Naive thymus-derived CD4-positive, alpha-beta T cell (primary cell): ENCODE results near the gene MDC1. TPM values are rescaled to one million over a fixed set of nuclear protein-coding genes. Genes with fewer than 3 reads are reported as not detected.

Experiments used
- ATAC-seq: fragments of 150-1000 bp; cut with Tn5 transposase; 2 replicates; pipeline ENCODE4 v1.10.0; 2021; ENCODE audit warnings: mild to moderate bottlenecking, moderate library complexity
- CTCF ChIA-PET: fragments of 350-600 bp; sonication (Branson Sonifier 250); formaldehyde crosslinking; loops from one replicate; lab custom pipeline; 2021; ENCODE audit warnings: antibody characterized with exemption; lab: Charles Lee
- POLR2A ChIA-PET: fragments of 350-600 bp; sonication (Branson Sonifier 250); formaldehyde crosslinking; loops from one replicate; lab custom pipeline; 2021; ENCODE audit warnings: antibody characterized with exemption, inconsistent platforms; lab: Charles Lee
- DNase-seq, 9 donors: peaks; one replicate each; pipeline versions ENCODE4 v3.0.0 to v3.0.0-alpha.2; 2020 to 2022; ENCODE audit warnings: mixed read lengths in 1 of 9
- H3K27ac ChIP-seq: one replicate; pipeline ENCODE4 v1.7.0; 2013; ENCODE audit warnings: mild to moderate bottlenecking, low read depth, low read length, moderate library complexity
- H3K27me3 ChIP-seq, 2 donors: one replicate each; pipeline ENCODE4 v1.7.0; 2013; ENCODE audit warnings: low read length in 2 of 2, mild to moderate bottlenecking in 2 of 2, moderate library complexity in 2 of 2; ENCODE audit not compliant: control insufficient read depth in 2 of 2, insufficient read depth in 2 of 2
- H3K36me3 ChIP-seq, 3 experiments: 1 replicate in 2 of 3; 2 replicates in 1 of 3; pipeline ENCODE4 v1.7.0; 2013; ENCODE audit warnings: low read length in 3 of 3, mild to moderate bottlenecking in 3 of 3, moderate library complexity in 1 of 3; ENCODE audit not compliant: insufficient read depth in 3 of 3, control insufficient read depth in 2 of 3
- H3K4me1 ChIP-seq, 2 donors: one replicate each; pipeline ENCODE4 v1.7.0; 2013; ENCODE audit warnings: low read length in 2 of 2, mild to moderate bottlenecking in 2 of 2, moderate library complexity in 1 of 2; ENCODE audit not compliant: control insufficient read depth in 2 of 2, insufficient read depth in 2 of 2
- H3K4me3 ChIP-seq: 2 replicates; pipeline ENCODE4 v1.7.0; 2013; ENCODE audit warnings: mild to moderate bottlenecking, low read length
- H3K9me3 ChIP-seq, 3 experiments: 1 replicate in 2 of 3; 2 replicates in 1 of 3; pipeline ENCODE4 v1.7.0; 2013; ENCODE audit warnings: low read length in 3 of 3; ENCODE audit not compliant: control insufficient read depth in 2 of 3
- H3K27ac Mint-ChIP-seq, 9 donors: one replicate each; pipeline ENCODE4 v1.8.0; 2020 to 2022; ENCODE audit warnings: mixed read lengths in 9 of 9, mild to moderate bottlenecking in 8 of 9, moderate library complexity in 5 of 9, inconsistent platforms in 2 of 9
- H3K27me3 Mint-ChIP-seq, 5 donors: one replicate each; pipeline ENCODE4 v1.8.0; 2021 to 2022; ENCODE audit warnings: mixed read lengths in 5 of 5, mild to moderate bottlenecking in 1 of 5
- H3K36me3 Mint-ChIP-seq, 5 donors: one replicate each; pipeline ENCODE4 v1.8.0; 2020 to 2022; ENCODE audit warnings: mixed read lengths in 5 of 5, mild to moderate bottlenecking in 3 of 5, inconsistent platforms in 1 of 5
- H3K4me1 Mint-ChIP-seq, 7 donors: one replicate each; pipeline ENCODE4 v1.8.0; 2020 to 2022; ENCODE audit warnings: mixed read lengths in 7 of 7, mild to moderate bottlenecking in 3 of 7, inconsistent platforms in 1 of 7
- H3K4me3 Mint-ChIP-seq, 10 donors: one replicate each; pipeline ENCODE4 v1.8.0; 2020 to 2022; ENCODE audit warnings: mild to moderate bottlenecking in 10 of 10, mixed read lengths in 10 of 10, moderate library complexity in 6 of 10, inconsistent platforms in 2 of 10
- H3K9me3 Mint-ChIP-seq, 11 donors: one replicate each; pipeline ENCODE4 v1.8.0; 2020 to 2022; ENCODE audit warnings: mixed read lengths in 11 of 11, mild to moderate bottlenecking in 4 of 11, inconsistent platforms in 1 of 11, moderate library complexity in 1 of 11
- intact Hi-C, 2 donors: fragments of 100-400 bp; cut with micrococcal nuclease; formaldehyde crosslinking; loops; one replicate each; pipeline ENCODE4 v1.15.1; 2023
- polyA plus RNA-seq, 2 donors: library from polyadenylated mRNA; unstranded; fragments of 300-500 nt; fragmentation: Illumina TruSeq; gene quantifications; one replicate each; pipeline ENCODE4 v1.2.3, GENCODE V29; 2021
- total RNA-seq, 6 experiments: library from RNA in 5 of 6; stranded (reverse) in 5 of 6; gene quantifications; 1 replicate in 5 of 6; 2 replicates in 1 of 6; pipeline ENCODE4 v1.2.3 and lab custom pipeline; 2021 to 2026

MDC1 gene
- total and polyA plus RNA-seq, 7 experiments from 2014 or later = 4.5 to 78.9 (median 50.7) TPM

DNA sequence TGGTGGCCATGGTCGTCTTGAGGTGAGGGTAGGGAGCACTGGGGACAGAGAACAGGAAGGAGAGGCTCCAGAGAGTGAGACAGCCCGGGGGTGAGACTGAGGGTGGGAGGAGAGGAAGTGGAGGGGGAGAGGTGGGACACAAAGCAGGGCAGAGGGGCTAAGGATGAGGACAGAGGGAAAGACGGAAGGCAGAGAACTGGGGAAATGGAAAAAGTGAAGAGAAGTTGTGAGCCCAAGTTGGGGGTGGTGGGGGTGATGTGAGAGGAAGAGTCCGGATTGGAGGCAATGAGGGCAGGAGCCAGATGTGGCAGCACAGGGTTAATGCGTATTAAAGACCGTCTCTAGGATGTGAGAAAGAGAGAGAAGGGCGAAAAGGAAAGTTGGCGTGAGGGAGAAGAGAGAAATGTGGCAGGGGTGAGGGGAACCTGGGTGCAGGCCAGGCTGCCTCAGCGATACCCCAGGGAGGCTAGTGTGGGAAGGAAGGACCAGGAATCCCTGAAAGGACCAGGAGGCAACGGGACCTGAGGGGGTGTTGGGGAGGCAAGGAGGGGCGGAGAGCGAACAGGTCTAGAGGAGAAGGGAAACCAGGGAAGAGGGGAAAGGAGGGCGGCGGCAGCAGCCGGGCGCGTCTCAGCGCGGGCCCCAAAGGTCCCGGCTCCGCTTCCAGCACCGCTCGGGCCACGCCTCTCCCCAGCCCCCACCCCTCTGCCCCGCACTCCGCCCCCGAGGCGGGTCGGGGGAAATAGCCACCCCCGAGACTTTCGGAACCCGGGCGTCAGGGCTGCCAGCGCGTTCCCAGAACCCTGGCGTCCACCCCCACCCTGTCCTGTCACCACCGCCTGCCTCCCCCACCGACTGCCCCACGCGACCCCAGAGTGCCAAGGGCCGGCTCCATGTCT, 30.8 kb downstream of the MDC1 start, which contains the start of gene PPP1R18:
TSS of gene PPP1R18 (minus strand) at position 637 of the 899 bp plus-strand sequence. CDS start at position 10, 627 bp downstream.
- Histone ChIP-seq H3K27me3 (no peaks in the 10 kb centered on the region), H3K4me1 (peaks cover 17 to 27% of the 10 kb centered on the region in 2 donors), H3K36me3 (peaks cover 0 to 36% (median 0%) of the 10 kb centered on the region in 3 experiments), H3K27ac (peak within 1 kb of the TSS; percentile 95), H3K4me3 (peak within 1 kb of the TSS; percentile 98), H3K9me3 (no peaks in the 10 kb centered on the region)
- peaks cover 13 to 57% (median 19%) of the 10 kb centered on the region in 5 donors for H3K36me3 Mint-ChIP-seq
- intact Hi-C loops = loop anchor here in 1 of 2 donors (1.0 kb wide), 1 partner anchor 31 kb away; the partner anchor contains the start of gene MDC1
- H3K4me1 Mint-ChIP-seq = peaks cover 42 to 54% (median 47%) of the 10 kb centered on the region in 7 donors
- POLR2A ChIA-PET = interaction anchor here (0.6 to 15.7 kb wide), 4 partner anchors 11 to 71 kb away, joined by 3 to 499 read pairs (median 8); partner anchors contain the start of genes DHX16, MDC1 and TUBB
- peak within 1 kb of the TSS; percentile 90 to 99 (median 98) for H3K27ac Mint-ChIP-seq
- H3K27me3 Mint-ChIP-seq = no peaks in the 10 kb centered on the region
- peak within 1 kb of the TSS; percentile 90 to 100 (median 97) for H3K4me3 Mint-ChIP-seq
- CTCF ChIA-PET = interaction anchor here (1.3 to 8.9 kb wide), 3 partner anchors 34 to 46 kb away, joined by 3 to 304 read pairs (median 4); partner anchors contain the start of genes MDC1 and TUBB
- DNase-seq (peak; percentile 54 to 86 (median 68)), ATAC-seq (peak; percentile 67)
- peaks cover 0 to 5% (median 0%) of the 10 kb centered on the region in 11 donors for H3K9me3 Mint-ChIP-seq

GRCh38 chr6:30685157-30686008, 31.7 kb downstream of the MDC1 start:
- CTCF ChIA-PET = interaction anchor here (1.3 to 8.9 kb wide), 3 partner anchors 35 to 46 kb away, joined by 3 to 304 read pairs (median 4); partner anchors contain the start of genes MDC1 and TUBB
- Histone ChIP-seq H3K36me3 (peaks cover 0 to 36% (median 1%) of the 10 kb centered on the region in 3 experiments), H3K27me3 (no peaks in the 10 kb centered on the region), H3K27ac (peak overlapping the region; percentile 95), H3K9me3 (no peaks in the 10 kb centered on the region), H3K4me3 (peak overlapping the region; percentile 98), H3K4me1 (peaks cover 21 to 22% of the 10 kb centered on the region in 2 donors)
- POLR2A ChIA-PET = interaction anchor here (0.6 to 15.7 kb wide), 6 partner anchors 10 to 133 kb away, joined by 3 to 499 read pairs (median 5); partner anchors contain the start of genes DHX16, MDC1 and TUBB
- peak overlapping the region; percentile 90 to 99 (median 98) for H3K27ac Mint-ChIP-seq
- H3K4me1 Mint-ChIP-seq = peaks cover 42 to 54% (median 46%) of the 10 kb centered on the region in 7 donors
- peaks cover 0 to 5% (median 0%) of the 10 kb centered on the region in 11 donors for H3K9me3 Mint-ChIP-seq
- no peak for ATAC-seq
- H3K27me3 Mint-ChIP-seq = no peaks in the 10 kb centered on the region
- peak in 2 of 9 donors; percentile 16 to 44 for DNase-seq
- intact Hi-C loops = loop anchor here in 1 of 2 donors (1.0 kb wide), 1 partner anchor 32 kb away; the partner anchor contains the start of gene MDC1
- peaks cover 17 to 62% (median 19%) of the 10 kb centered on the region in 5 donors for H3K36me3 Mint-ChIP-seq
- H3K4me3 Mint-ChIP-seq = peak overlapping the region; percentile 90 to 100 (median 97)

- CTCF ChIA-PET = interaction anchor here (1.5 to 8.9 kb wide), 2 partner anchors 36 to 46 kb away, joined by 4 to 304 read pairs; partner anchors contain the start of genes MDC1 and TUBB
Measured at GRCh38 chr6:30684386-30685156, 32.5 kb downstream of the MDC1 start.

DNA sequence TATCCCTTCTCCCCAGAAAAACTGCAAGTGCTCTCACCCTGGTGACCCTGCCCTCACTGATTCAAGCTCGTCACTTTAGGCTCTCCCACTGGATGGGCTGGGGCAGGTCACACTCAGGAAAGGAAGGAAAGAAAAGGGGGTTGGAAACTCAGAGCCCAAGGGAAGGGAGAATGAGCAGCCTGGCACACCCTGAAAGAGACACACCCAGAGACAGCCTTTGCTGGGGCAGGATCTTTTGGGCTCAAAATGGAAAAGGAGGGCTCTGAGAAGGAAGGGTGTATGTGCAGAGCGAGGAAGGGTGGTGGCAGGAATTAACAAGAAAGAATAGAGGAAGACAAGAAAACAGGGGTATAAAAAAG, 33.1 kb downstream of the MDC1 start:
- ATAC-seq = no peak
- peaks cover 0 to 5% (median 0%) of the 10 kb centered on the region in 11 donors for H3K9me3 Mint-ChIP-seq
- DNase-seq = no peak
- ChIA-PET POLR2A (interaction anchor here (0.6 to 15.7 kb wide), 13 partner anchors 7 to 205 kb away, joined by 3 to 499 read pairs (median 7); partner anchors contain the start of genes MDC1, MRPS18B, NRM and PPP1R10), CTCF (interaction anchor here (8.9 kb wide), 1 partner anchor 36 kb away, joined by 304 read pairs; the partner anchor contains the start of genes MDC1 and TUBB)
- peaks cover 40 to 52% (median 43%) of the 10 kb centered on the region in 7 donors for H3K4me1 Mint-ChIP-seq
- H3K4me3 Mint-ChIP-seq = peak overlapping the region; percentile 90 to 100 (median 97)
- H3K36me3 Mint-ChIP-seq = peaks cover 21 to 73% (median 26%) of the 10 kb centered on the region in 5 donors
- peak overlapping the region; percentile 98 for H3K4me3 ChIP-seq
- H3K27me3 ChIP-seq = no peaks in the 10 kb centered on the region
- H3K9me3 ChIP-seq = no peaks in the 10 kb centered on the region
- peaks cover 12 to 26% of the 10 kb centered on the region in 2 donors for H3K4me1 ChIP-seq
- H3K36me3 ChIP-seq = peaks cover 0 to 43% (median 5%) of the 10 kb centered on the region in 3 experiments
- H3K27ac ChIP-seq = peak overlapping the region; percentile 95
- intact Hi-C loops = loop anchor here (2.0 to 5.0 kb wide), 4 partner anchors 127 to 473 kb away; partner anchors contain the start of genes CCHCR1 (in 1 of the 2), GNL1 (in 1 of the 2), PRR3 (in 1 of the 2) and TCF19 (in 1 of the 2)
- H3K27ac Mint-ChIP-seq = peak overlapping the region; percentile 95 to 99 (median 97)
- H3K27me3 Mint-ChIP-seq = no peaks in the 10 kb centered on the region

More at GRCh38 chr6:30684386-30685156, 32.5 kb downstream of the MDC1 start:
- Mint-ChIP-seq H3K9me3 (peaks cover 0 to 5% (median 0%) of the 10 kb centered on the region in 11 donors), H3K4me1 (peaks cover 42 to 53% (median 43%) of the 10 kb centered on the region in 7 donors), H3K36me3 (peaks cover 18 to 68% (median 22%) of the 10 kb centered on the region in 5 donors), H3K4me3 (peak overlapping the region; percentile 90 to 100 (median 97)), H3K27me3 (no peaks in the 10 kb centered on the region), H3K27ac (peak overlapping the region; percentile 96 to 99 (median 98))
- peak in 3 of 9 donors; percentile 31 to 59 (median 54) for DNase-seq
- ATAC-seq = no peak
- POLR2A ChIA-PET = interaction anchor here (0.9 to 15.7 kb wide), 9 partner anchors 6 to 114 kb away, joined by 3 to 499 read pairs (median 7); partner anchors contain the start of genes MDC1, NRM and TUBB
- Histone ChIP-seq H3K36me3 (peaks cover 0 to 42% (median 5%) of the 10 kb centered on the region in 3 experiments), H3K4me1 (peaks cover 14 to 20% of the 10 kb centered on the region in 2 donors), H3K27ac (peak overlapping the region; percentile 95), H3K9me3 (no peaks in the 10 kb centered on the region), H3K4me3 (peak overlapping the region; percentile 98), H3K27me3 (no peaks in the 10 kb centered on the region)
- intact Hi-C loops = loop anchor here (5.0 kb wide), 3 partner anchors 143 to 473 kb away; partner anchors contain the start of genes CCHCR1 (in 1 of the 2) and TCF19 (in 1 of the 2)
